Retinal pigment epithelial cell (primary cell): ENCODE results near the gene GAB3.

ENCODE experiments used
- DNase-seq: peaks from one replicate; pipeline ENCODE4 v3.0.0-alpha.2; 2010; ENCODE audit warnings: low read depth
- H3K4me3 ChIP-seq: 2 replicates; pipeline ENCODE4 v1.5.1; 2011; ENCODE audit warnings: mild to moderate bottlenecking, low read length, control low read depth, moderate library complexity
- CTCF ChIP-seq: conservative IDR thresholded peaks from 2 replicates; pipeline ENCODE4 v1.5.1; 2011; ENCODE audit warnings: low read depth, low read length, control low read depth, inconsistent platforms

The GAB3 gene

GRCh38 chrX:154750301-154751202, at the start of gene GAB3:
GAB3 (minus strand) TSS chrX:154751077; CDS start chrX:154751025, 52 bp downstream.
- no peak for DNase-seq

GRCh38 chrX:154799556-154800348, 48.9 kb upstream of the GAB3 start:
- no peak for DNase-seq
- no peak for TF ChIP-seq CTCF
- no peak overlapping the region for H3K4me3 ChIP-seq

More at GRCh38 chrX:154750301-154751202, at the start of gene GAB3:
- peak within 1 kb of the TSS; percentile 29 for H3K4me3 ChIP-seq
- TF ChIP-seq CTCF = no peak

- H3K4me3 ChIP-seq = no peak overlapping the region
- DNase-seq = no peak
- TF ChIP-seq CTCF = no peak
Observed at GRCh38 chrX:154797006-154797405, 46.1 kb upstream of the GAB3 start.

- no peak for DNase-seq
- no peak for TF ChIP-seq CTCF
Observed at GRCh38 chrX:154795016-154795415, 44.1 kb upstream of the GAB3 start.

GRCh38 chrX:154793084-154793795, 42.4 kb upstream of the GAB3 start:
- no peak for TF ChIP-seq CTCF
- no peak overlapping the region for H3K4me3 ChIP-seq
- no peak for DNase-seq

More at GRCh38 chrX:154795016-154795415, 44.1 kb upstream of the GAB3 start:
- no peak overlapping the region for H3K4me3 ChIP-seq

GRCh38 chrX:154791939-154792338, 41.1 kb upstream of the GAB3 start:
- H3K4me3 ChIP-seq = no peak overlapping the region
- DNase-seq = no peak
- no peak for TF ChIP-seq CTCF
